HG02623 (cell line): ENCODE results near the gene CAMTA1.

Source experiments
- ATAC-seq: cut with Tn5 transposase; IDR thresholded peaks from one replicate; pipeline ENCODE4 v1.9.1; 2021; ENCODE audit warnings: moderate library complexity; ENCODE audit not compliant: unreplicated experiment

Gene CAMTA1

DNA sequence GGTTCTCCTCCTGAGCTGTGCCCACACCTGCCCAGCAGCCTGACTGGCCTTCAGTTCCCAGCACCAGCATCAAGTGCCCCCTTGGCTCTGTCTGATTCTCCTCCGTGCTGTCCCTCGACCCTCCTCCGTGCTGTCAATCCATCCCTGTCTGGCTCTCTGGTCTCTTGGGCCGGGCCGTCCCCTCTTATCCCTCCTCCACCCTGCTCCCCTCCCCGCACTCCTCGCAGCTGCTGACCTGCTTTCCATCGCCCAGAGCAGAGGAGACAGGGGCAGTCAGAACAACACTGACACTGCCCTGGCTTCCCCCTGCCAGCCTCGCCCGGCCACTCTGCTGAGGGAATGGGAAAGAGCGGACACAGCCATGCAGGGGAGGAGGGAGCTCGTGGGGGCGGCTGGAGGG, 267.4 kb downstream of the CAMTA1 start:
- no peak for ATAC-seq

DNA sequence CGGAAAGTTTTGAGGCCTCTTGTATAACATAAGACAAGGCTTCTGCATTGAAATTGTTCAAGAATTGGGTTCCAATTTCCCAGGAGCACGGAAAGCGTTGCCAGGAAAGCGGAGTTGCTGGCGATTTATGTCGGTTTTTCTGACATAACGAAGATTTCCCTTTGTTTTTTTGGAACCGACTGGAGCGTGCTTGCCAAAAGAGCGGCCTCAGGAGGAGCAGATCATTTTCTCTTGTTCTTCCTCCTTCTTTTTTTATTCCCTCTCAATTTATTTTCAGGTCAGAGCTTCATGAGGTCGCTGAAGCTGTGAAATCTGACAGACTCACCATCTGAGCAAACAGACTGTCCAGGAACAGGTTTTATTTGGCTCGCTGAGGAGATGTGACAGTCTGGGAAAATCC, 275.5 kb downstream of the CAMTA1 start:
- ATAC-seq = no peak

DNA sequence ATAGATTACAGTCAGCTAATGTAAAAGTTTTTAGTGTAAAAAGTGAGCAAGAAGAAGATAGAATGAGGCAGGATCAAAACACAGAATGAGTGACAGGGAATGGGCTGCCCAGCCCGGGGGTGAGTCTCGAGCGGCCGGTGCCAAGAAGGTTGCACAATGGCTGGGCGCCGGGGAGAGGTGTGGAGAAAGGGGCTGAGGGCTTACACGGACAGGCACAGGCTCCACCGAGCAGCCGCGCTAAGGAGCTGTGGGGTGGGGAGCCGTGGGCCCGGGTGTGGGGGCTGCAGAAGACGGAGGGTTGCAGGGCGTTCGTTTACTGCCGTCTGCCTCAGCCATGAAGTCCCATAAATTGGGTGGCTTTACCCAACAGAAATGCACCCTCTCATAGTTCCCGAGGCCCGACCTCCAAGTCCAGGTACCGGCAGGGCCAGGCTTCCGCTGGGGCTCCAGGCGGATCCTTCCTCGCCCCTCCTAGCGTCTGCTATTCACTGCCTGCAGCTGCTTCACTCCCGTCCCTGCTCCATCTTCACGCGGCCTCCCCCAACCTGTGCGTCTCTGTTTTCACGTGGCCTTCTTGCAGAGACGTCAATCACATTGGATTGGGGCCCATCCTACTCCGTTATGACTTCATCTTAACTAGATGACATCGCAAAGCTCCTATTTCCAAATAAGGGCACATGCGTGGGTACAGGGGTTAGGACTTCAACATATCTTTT, 277.2 kb downstream of the CAMTA1 start:
- ATAC-seq = no peak

DNA sequence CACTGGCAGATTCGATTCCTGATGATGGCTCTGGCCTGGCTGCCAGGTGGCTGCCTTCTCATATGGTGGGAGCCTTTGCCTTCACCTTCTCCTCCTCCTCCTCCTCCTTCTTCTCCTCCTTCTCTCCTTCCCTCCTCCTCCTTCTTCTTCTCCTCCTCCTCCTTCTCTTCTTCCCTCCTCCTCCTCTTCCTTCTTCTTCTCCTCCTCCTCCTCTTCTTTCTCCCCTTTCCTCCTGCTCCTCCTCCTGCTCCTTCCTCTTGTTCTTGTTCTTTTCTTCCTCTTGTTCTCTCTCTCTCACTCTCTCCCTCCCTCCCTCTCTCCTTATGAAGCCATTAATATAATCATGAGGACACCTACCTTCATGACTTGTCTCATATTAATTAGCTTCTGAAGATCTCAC, 278.7 kb downstream of the CAMTA1 start:
- ATAC-seq = no peak

DNA sequence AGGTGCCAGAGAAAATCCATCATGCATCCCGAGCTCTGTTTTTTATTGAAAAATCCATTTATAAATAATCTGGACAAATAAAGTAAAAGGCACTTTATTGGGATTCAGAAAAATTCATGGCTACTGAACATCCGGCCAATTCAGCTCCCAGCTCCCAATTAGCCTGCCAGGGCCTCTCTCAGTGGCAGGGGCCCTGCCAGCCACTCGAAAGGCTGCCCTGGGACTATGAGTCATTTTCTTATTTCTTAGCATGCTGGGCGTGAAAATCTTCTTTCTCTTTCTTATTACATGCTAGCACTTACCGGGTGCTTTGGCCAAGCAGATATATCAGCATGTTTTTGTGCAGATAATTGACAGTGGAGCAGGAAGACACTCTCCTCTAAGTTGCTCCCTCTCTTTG, 283.3 kb downstream of the CAMTA1 start:
- no peak for ATAC-seq

DNA sequence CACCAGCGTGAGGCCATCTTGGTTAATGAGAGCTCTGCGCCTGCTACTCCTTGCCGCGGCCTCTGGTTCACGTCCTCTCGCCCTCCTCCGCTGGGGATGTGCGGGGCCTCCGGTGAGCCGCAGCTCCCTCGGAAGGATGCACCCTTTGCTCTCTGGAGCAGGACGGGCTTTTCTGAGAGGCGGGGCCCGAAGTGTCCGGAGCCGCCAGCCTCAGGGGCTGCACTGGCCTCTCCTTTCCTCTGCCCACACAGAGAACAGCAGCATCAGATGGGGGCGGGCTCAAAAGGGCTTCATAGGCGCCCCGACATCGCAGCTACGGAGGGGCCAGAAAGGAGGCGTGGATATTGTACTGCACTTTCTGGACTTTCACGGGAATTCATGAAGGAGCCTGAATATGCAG, 284.7 kb downstream of the CAMTA1 start:
- no peak for ATAC-seq

DNA sequence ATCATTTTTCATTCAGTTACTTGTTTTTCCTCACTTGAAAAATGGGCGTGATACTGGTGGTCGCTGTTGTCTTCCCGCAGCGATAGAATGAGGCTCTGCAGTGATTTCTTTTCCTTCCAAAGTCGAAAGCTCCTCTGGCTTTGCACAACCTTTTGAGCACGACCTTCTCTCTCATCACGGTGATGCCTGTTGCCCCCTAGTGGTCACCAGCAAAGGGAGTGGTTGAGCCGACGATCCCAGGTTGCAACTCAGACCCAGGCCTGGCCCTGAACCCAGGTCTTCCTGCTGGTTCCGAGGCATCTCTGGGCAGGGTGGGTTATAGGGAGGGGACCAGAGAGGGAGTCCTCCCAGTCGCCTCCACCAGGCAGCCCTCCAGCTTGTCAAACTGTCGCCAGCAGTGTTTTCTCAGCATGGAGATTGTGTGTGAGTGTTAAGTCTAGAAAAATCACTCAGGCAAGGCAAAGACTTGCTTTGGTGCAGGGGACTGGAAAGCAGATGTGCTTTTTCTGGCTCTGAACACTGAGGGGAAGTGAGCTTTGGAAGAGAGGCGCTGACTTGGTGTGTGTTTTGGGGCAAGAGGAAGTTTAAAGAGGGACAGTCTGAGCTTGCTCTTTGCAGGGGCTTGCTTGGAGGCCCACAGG, 285.3 kb downstream of the CAMTA1 start:
- no peak for ATAC-seq

DNA sequence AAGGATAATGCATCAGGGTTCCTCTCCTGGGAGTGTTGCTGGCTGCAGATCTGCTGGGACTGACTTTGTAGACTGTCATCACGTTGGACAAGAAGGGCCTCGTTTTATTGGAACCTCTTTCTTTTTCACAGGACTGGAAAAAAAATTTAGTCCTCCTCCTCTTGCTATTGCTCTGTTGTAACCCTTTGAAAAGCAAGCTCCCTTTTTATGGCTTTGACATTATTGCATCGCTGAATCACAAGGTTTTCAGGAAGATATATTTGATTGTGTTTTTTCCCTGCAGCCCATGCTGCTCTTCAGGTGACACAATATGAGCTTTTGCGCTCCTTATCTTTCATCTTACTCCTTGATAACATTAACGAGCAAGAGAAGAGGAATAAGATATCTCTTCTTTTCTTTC, 290.9 kb downstream of the CAMTA1 start:
- no peak for ATAC-seq

DNA sequence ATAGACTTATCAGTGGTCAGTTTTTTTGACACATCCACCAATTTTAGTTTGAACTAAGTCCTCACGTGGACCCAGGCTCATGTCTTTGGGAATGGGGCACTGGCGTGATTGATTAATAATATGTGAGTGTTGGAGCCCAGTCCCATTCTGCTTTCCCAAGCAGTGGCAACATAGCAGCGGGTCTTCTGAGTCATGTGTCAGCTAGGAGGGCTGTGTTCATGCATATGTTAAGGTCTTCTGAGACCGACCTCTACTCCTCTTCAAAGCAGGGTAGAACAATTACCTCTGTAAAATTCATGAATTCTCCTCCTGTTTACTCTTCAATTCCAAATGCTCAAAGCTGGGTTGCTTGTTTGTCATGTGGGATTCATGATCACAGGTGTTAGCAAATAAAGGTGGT, 291.3 kb downstream of the CAMTA1 start:
- no peak for ATAC-seq

DNA sequence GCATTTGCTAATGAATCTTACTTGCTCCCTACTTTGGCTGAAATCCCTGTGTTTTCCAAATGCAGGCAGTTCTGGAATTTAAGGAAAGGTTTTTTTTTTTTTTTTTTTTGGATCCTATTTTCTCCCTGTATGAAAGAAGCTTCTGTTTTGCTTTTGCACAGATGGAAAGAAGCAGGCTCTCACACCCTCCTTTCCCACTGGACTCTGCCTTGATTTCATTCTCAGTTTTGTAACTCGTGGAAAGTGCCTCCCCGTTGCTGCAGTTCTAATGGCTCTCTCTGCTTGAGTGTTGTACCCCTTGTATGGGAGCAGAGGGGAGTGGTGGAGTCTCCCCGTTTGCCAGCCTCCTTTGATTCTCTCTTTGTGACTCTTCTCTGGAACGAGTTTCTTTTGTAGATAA, 291.9 kb downstream of the CAMTA1 start:
- no peak for ATAC-seq

DNA sequence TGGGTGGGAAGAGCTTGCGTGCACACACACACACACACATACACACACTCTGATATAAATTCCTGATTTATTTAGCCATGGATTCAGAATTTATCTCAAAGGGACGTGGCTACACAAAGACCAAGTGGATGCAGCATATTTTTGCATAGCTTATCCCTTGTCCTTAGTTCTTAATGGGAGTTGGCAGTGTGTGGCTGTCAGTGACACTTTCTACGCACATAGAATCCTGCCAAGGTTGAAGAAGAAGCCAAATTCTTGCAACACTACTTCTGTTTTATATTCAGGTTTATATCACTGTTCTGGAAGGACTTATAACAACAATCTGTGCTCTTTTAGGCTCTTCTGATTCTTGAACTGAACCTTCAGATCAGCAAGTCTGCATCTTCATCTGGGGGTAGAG, 292.7 kb downstream of the CAMTA1 start:
- no peak for ATAC-seq

DNA sequence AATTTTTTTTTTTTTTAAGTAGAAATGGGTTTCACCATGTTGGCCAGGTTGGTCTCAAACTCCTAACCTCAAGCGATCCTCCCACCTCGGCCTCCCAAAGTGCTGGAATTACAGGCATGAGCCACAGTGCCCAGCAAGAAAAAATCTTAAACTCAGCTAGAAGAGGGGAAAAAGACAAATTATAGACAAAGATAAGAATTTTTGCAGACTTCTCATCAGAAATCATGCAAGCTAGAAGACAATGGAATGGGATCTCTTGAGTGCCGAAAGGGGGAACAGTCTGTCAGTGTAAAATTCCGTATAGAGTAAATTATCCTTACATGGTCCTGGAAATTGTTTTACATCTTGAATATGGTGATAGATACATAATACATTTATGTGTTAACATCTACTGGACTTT, 294.4 kb downstream of the CAMTA1 start:
- no peak for ATAC-seq

DNA sequence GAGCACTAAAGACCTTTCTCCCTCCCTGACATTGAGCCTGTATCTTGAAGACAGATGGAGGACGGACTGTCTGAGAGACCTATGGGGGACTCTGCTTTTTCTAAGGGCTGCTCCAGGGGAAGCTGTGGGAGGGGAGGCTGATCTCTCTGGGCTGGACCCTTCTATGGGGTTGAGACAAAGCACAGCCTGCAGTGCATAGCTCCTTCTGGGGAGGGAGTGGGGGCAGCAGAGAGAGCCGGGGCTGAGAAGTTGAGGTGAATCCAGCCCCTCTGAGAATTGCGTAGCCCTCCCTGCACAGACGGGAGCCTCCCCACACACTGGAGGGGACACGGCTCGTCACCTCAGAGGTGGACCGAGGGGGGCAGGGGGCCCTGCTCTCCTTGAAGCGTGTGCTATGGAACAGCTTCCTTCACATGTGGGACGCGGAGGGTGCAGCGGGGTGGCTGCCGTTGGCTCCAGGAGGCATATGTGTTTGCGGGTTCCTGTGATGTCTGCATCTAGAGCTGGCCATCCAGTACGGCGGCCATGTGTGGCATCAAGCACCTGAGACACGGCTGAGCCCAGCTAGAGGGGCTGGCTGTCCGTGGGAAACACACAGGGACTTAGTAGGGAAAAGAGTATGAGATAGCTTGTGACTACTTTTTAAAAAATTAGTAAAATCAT, 299.1 kb downstream of the CAMTA1 start:
- no peak for ATAC-seq

DNA sequence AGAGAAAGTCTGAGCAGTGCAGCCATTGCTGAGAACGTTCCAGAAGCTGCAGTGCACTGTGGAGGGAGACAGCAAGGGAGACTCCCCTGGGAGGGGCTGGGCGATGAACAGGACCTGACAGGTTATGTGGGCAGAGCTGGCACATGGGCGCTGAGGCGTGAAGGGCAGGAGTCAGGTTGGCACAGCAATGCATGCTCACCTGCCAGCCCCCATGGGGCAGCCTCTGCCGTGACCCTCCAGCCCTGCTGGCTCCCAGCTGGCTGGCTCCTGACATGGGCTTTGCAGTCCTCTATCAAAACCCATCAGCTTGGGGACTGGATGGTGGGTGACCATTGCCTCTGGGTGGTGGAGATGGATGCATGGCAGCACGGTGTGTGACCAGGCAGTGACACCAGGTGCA, 300.3 kb downstream of the CAMTA1 start:
- ATAC-seq = no peak

DNA sequence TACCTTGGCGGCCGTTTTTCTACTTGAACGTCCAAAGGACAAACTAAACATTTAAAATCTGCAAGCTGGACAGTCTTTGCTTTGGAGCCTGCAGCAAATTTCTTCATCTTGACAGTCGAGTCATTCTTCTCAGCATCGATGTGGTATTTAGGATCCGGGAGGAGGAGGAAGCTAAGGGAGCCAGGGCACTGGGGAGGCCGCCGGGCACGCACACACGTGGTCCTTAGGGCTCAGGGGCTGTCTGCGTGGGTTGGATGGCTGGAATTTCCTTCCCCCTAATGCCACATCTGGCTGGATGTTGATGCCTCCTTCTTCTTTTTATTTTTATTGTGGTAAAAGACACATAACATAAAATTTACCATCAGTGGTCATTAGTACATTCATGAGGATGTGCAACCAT, 300.9 kb downstream of the CAMTA1 start:
- ATAC-seq = no peak

DNA sequence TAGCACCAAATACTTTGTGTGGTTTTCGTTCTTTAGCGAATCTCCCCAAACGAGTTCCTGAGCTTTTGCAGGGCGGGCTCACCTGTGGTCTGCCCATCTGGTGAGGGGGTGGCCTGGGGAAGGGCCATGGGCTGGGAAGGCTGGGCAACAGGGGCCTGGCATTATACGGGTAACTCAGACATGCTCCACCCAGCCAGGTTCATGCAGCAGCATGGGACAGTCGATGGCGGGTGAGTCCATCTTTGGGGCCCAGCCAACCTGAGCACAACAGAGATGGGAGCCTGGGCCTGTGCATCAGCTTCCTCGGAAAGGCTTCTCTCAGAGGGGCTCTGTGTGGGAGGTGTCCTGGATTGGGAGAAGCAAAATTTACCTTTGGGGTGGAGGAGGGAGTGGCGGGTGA, 302.6 kb downstream of the CAMTA1 start:
- no peak for ATAC-seq

DNA sequence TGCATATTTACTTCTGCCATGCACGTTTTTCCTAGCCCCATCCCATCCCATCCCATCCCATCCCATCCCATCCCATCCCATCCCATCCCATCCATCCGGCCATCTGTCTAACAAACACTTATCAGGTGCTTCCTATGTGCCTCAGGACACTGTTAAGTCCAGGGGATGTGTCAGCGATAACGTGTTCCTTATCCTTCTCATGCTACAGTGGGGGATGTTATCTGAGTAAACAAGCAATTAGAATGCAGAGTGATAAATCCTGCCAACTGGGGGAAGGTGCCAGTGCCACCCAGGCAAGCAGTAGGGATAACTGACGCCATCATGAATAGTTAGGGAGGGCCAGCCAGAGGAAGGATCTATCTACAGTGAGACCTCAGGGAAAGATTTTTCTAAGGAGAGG, 304.2 kb downstream of the CAMTA1 start:
- no peak for ATAC-seq

DNA sequence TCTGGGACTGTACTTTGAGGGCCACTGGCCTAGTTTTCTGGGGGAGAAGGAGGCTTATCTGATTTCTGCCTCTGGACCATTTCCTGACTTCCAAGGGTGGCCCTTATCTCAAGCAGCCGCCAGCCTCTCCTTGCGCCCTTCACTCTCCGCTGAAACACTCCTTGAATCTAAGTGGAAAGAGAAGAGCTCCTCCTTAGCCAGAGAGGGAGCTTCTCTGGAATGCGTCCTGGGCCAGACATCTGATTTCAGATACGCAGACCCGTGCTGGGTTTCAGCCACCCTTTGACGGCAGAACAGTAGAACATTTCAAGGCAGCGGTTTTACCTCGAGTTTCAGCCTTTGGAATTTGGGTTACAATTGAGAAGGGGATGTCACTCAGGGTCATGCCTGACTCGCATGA, 308.0 kb downstream of the CAMTA1 start:
- ATAC-seq = no peak

DNA sequence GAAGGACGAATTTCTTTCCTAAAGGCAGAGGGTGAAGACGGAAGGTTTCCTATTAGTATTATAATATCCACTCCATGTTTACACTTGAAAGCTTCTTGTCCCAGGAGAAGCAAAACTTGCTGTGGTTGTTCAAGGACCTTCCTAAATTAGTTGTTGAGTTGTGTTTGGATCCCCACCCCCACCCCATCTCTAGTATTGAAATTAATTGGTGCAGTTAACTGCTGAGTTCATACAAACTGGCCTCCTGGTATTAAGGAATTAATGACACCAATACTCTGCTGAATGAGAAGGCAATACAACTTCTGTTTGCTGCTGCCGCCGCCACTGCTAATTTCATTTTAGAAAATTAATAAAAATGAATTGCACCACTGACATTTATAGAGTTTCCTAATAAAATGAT, 308.8 kb downstream of the CAMTA1 start:
- no peak for ATAC-seq

DNA sequence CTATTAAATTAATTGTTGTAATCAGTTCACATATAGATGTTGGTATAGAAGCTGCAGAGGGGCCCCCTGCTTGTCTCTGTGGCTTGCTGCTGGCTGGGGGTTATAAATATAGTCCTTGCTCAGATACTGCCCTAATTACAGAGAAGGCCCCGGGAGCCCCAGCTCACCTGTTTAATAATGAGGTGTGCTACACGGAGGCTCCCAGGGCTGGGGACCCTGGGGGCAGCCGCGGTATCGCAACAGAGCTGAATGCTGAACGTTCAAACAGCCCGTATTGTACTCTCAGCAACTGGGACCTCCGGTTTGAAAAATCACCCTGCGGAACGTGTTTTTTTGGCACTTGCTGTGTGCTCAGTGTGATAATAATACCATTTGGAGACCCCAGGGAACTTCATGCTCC, 309.3 kb downstream of the CAMTA1 start:
- no peak for ATAC-seq

DNA sequence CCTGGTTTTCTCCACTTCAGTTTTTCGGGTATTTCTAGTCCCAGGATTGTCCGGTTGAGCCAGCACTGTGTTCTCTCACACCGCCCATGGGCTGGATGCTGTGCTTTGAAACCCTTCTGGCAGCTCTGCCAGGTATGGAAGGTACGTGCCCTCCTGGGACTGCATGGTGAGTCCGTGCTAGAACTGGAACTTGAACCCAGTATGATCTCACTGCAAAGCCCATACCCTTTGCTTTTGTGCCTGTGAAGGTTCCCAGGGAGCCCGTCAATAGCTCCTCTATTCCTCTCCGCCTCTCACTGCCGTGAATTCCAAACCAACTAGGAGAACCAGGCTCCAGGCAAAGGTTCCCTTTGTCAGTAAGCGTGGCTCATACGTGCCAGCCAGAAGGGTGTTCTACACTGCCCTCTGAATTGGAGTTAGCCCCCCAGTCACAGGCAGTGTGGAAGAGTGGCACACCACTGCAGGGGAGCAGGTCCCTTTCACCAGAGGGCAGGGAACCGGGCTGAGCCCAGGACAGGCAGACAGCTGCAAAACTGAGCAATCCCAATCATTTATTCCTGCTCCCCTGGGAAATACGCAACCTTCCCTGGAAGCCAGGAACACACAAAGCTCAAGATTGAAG, 310.2 kb downstream of the CAMTA1 start:
- ATAC-seq = no peak
